Measurements from ENCODE around the gene MNX1.

DNA sequence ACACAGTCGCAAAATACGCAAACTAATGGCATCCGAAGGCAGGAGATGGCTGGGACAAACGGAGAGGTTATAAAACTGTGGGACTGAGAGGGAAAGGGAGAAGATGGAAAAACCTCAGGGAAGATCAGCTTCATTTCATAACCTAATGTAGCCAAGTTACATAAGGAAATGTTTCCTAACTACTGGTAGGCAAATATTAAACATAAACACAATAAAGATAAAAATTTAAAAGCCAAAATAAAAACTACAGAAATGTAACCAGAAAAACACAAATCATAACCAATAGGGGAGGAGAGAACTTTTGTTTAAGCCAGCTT is 13.1 kb upstream of the MNX1 start:
- TF ChIP-seq, protein P1, sequence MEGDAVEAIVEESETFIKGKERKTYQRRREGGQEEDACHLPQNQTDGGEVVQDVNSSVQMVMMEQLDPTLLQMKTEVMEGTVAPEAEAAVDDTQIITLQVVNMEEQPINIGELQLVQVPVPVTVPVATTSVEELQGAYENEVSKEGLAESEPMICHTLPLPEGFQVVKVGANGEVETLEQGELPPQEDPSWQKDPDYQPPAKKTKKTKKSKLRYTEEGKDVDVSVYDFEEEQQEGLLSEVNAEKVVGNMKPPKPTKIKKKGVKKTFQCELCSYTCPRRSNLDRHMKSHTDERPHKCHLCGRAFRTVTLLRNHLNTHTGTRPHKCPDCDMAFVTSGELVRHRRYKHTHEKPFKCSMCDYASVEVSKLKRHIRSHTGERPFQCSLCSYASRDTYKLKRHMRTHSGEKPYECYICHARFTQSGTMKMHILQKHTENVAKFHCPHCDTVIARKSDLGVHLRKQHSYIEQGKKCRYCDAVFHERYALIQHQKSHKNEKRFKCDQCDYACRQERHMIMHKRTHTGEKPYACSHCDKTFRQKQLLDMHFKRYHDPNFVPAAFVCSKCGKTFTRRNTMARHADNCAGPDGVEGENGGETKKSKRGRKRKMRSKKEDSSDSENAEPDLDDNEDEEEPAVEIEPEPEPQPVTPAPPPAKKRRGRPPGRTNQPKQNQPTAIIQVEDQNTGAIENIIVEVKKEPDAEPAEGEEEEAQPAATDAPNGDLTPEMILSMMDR (conservative IDR thresholded peaks at IDR 0.05; ENCODE audit: low read depth, low read length) = no peak
- TF ChIP-seq POLR2A (IDR thresholded peaks at IDR 0.05; ENCODE audit: low read depth, low read length) = no peak
- TF ChIP-seq, protein P2, sequence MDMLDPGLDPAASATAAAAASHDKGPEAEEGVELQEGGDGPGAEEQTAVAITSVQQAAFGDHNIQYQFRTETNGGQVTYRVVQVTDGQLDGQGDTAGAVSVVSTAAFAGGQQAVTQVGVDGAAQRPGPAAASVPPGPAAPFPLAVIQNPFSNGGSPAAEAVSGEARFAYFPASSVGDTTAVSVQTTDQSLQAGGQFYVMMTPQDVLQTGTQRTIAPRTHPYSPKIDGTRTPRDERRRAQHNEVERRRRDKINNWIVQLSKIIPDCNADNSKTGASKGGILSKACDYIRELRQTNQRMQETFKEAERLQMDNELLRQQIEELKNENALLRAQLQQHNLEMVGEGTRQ (IDR thresholded peaks at IDR 0.05; ENCODE audit: low read depth, low read length) = no peak
- TF ChIP-seq RFX5 (IDR thresholded peaks at IDR 0.05; ENCODE audit: low read depth, low read length) = no peak
- TF ChIP-seq SMC3 (IDR thresholded peaks at IDR 0.05; ENCODE audit: low read depth, low read length) = no peak

Data from IMR-90 (cell line).